Panc1 (cell line): ENCODE data around the gene TXNRD3. TPM values are rescaled to one million over a fixed set of nuclear protein-coding genes. Genes with fewer than 3 reads are reported as not detected.

Source experiments
- ATAC-seq: fragments of 200-7000 bp; cut with Tn5 transposase; 2 replicates; pipeline ENCODE4 v1.9.1; 2020; ENCODE audit warnings: mild to moderate bottlenecking, moderate library complexity
- BruUV-seq: library from RNA; stranded (reverse); fragments of 400-500 nt; replicated peaks from 2 replicates; lab custom pipeline; 2021; lab: Mats Ljungman, UMichigan
- CTCF ChIA-PET: fragments of 300-600 bp; sonication (Branson Sonifier 250); formaldehyde crosslinking; loops from one replicate; lab custom pipeline; 2022; ENCODE audit warnings: antibody characterized with exemption; lab: Charles Lee
- POLR2A ChIA-PET: fragments of 300-600 bp; sonication (Branson Sonifier 250); formaldehyde crosslinking; loops from one replicate; lab custom pipeline; 2022; ENCODE audit warnings: antibody characterized with exemption; lab: Charles Lee
- DNase-seq: peaks from one replicate; pipeline ENCODE4 v3.0.0-alpha.2; 2010; ENCODE audit warnings: low read depth, low spot score
- H3K27ac ChIP-seq: 2 replicates; pipeline ENCODE4 v1.5.1; 2011; ENCODE audit warnings: mild to moderate bottlenecking, low read length, inconsistent platforms
- H3K27me3 ChIP-seq: fragments of 200-500 bp; sonication (Bioruptor generic); 2 replicates; pipeline ENCODE4 v1.6.0; 2014; ENCODE audit warnings: low read length, inconsistent platforms; ENCODE audit not compliant: control insufficient read depth, insufficient read depth
- H3K36me3 ChIP-seq: fragments of 200-500 bp; sonication (Bioruptor generic); 2 replicates; pipeline ENCODE4 v1.5.1; 2014; ENCODE audit warnings: inconsistent platforms, mild to moderate bottlenecking, low read length, moderate library complexity; ENCODE audit not compliant: control insufficient read depth, insufficient read depth
- H3K4me1 ChIP-seq: 2 replicates; pipeline ENCODE4 v1.5.1; 2011; ENCODE audit warnings: inconsistent platforms, mild to moderate bottlenecking, low read length, moderate library complexity; ENCODE audit not compliant: control insufficient read depth, insufficient read depth
- H3K4me3 ChIP-seq, 2 experiments: 2 replicates each; pipeline ENCODE4 v1.5.1; 2011 to 2012; ENCODE audit warnings: low read depth in 2 of 2, low read length in 2 of 2, mild to moderate bottlenecking in 2 of 2, inconsistent platforms in 1 of 2, moderate library complexity in 1 of 2
- H3K9me3 ChIP-seq: fragments of 200-500 bp; sonication (Bioruptor generic); 2 replicates; pipeline ENCODE4 v1.5.1; 2014; ENCODE audit warnings: low read depth, mild to moderate bottlenecking, inconsistent platforms, low read length, moderate library complexity; ENCODE audit not compliant: control insufficient read depth, insufficient read depth
- CTCF ChIP-seq: fragments of 450-650 bp; IDR thresholded peaks from 2 replicates; pipeline ENCODE4 v1.5.1; 2017; ENCODE audit warnings: mild to moderate bottlenecking
- POLR2AphosphoS5 ChIP-seq: IDR thresholded peaks from 2 replicates; pipeline ENCODE4 v1.6.1; 2012; ENCODE audit warnings: mild to moderate bottlenecking, low read depth, low read length, moderate library complexity
- SIN3A ChIP-seq: IDR thresholded peaks from 2 replicates; pipeline ENCODE4 v1.6.1; 2012; ENCODE audit warnings: low read depth, mild to moderate bottlenecking, low read length, moderate library complexity, borderline replicate concordance; ENCODE audit not compliant: insufficient read depth
- TCF7L2 ChIP-seq: IDR thresholded peaks from 2 replicates; pipeline ENCODE4 v1.6.1; 2011; ENCODE audit warnings: mild to moderate bottlenecking, low read depth, low read length, inconsistent platforms
- in situ Hi-C: cut with HindIII; loops from 2 replicates; pipeline ENCODE4 v1.10.0; 2016; ENCODE audit warnings: low sequenced_read_pairs, low pct_unique_long_range_greater_than_20kb
- intact Hi-C: fragments of 100-400 bp; cut with micrococcal nuclease; formaldehyde crosslinking; loops from one replicate; pipeline ENCODE4 v1.10.0; 2022; ENCODE audit not compliant: unreplicated experiment
- total RNA-seq: library from RNA; stranded (reverse); gene quantifications from one replicate; pipeline ENCODE4 v1.2.1, GENCODE V29; 2021; ENCODE audit not compliant: unreplicated experiment
- TF ChIP-seq, protein P1 (sequence below), 2 experiments: IDR thresholded peaks; 2 replicates each; pipeline ENCODE4 v1.6.1; 2011 to 2012; ENCODE audit warnings: low read depth in 2 of 2, control low read depth in 1 of 2, low read length in 1 of 2, mild to moderate bottlenecking in 1 of 2, moderate library complexity in 1 of 2; ENCODE audit not compliant: insufficient read depth in 1 of 2

TXNRD3 gene
- total RNA-seq, 1 experiment from 2014 or later, result 17.2 TPM

GRCh38 chr3:126672340-126672739 lies 17.4 kb upstream of the TXNRD3 start:
- ATAC-seq, result no peak
- in situ Hi-C loops (no loop called here), intact Hi-C loops (loop anchor here (10.0 kb wide), 1 partner anchor 782 kb away; no protein-coding TSS in a partner anchor)
- no peak overlapping the region for H3K4me3 ChIP-seq
- no TSS peak for BruUV-seq
- H3K36me3 ChIP-seq, result no peaks in the 10 kb centered on the region
- peaks cover 5% of the 10 kb centered on the region; the same call in 1 of the 2 replicates for H3K27me3 ChIP-seq
- DNase-seq, result no peak
- no peak overlapping the region for H3K27ac ChIP-seq
- H3K4me1 ChIP-seq, result no peaks in the 10 kb centered on the region
- POLR2A ChIA-PET, result no interaction called here
- CTCF ChIA-PET, result no interaction called here
- TF ChIP-seq SIN3A (no peak), TCF7L2 (no peak), CTCF (no peak)
- TF ChIP-seq, protein P1, sequence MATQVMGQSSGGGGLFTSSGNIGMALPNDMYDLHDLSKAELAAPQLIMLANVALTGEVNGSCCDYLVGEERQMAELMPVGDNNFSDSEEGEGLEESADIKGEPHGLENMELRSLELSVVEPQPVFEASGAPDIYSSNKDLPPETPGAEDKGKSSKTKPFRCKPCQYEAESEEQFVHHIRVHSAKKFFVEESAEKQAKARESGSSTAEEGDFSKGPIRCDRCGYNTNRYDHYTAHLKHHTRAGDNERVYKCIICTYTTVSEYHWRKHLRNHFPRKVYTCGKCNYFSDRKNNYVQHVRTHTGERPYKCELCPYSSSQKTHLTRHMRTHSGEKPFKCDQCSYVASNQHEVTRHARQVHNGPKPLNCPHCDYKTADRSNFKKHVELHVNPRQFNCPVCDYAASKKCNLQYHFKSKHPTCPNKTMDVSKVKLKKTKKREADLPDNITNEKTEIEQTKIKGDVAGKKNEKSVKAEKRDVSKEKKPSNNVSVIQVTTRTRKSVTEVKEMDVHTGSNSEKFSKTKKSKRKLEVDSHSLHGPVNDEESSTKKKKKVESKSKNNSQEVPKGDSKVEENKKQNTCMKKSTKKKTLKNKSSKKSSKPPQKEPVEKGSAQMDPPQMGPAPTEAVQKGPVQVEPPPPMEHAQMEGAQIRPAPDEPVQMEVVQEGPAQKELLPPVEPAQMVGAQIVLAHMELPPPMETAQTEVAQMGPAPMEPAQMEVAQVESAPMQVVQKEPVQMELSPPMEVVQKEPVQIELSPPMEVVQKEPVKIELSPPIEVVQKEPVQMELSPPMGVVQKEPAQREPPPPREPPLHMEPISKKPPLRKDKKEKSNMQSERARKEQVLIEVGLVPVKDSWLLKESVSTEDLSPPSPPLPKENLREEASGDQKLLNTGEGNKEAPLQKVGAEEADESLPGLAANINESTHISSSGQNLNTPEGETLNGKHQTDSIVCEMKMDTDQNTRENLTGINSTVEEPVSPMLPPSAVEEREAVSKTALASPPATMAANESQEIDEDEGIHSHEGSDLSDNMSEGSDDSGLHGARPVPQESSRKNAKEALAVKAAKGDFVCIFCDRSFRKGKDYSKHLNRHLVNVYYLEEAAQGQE (IDR thresholded peaks at IDR 0.05; ENCODE audit: insufficient read depth in 1 of 2, low read depth in 2 of 2, low read length in 1 of 2), result no peak
- peaks cover 7% of the 10 kb centered on the region; the same call in 1 of the 2 replicates for H3K9me3 ChIP-seq

DNA sequence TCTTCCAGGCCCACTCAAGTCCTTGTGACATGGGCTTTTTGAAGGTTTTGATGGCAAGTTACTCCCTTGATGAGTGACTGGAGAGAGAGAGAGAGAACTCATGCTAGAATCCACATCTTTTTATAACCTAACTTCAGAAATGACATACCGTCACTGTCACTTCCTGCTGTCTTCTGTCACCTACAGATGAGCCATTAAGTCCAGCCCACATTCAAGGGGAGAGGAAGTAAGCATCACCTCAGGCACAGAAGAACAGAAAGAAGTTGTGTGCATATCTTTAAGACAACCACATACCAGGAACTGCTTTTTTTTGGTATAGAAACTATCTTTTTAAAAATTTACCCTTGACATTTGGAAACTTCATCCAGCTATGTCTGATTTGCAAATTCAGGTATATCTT lies 16.6 kb upstream of the TXNRD3 start:
- BruUV-seq, result no TSS peak
- intact Hi-C loops, result loop anchor here (10.0 kb wide), 1 partner anchor 783 kb away; no protein-coding TSS in a partner anchor
- in situ Hi-C loops, result no loop called here
- no peaks in the 10 kb centered on the region for H3K36me3 ChIP-seq
- no peaks in the 10 kb centered on the region for H3K4me1 ChIP-seq
- no peak overlapping the region for H3K27ac ChIP-seq
- H3K27me3 ChIP-seq, result peaks cover 3% of the 10 kb centered on the region; the same call in 1 of the 2 replicates
- ATAC-seq (no peak), DNase-seq (no peak)
- ChIA-PET POLR2A (no interaction called here), CTCF (no interaction called here)
- peaks cover 7% of the 10 kb centered on the region; the same call in 1 of the 2 replicates for H3K9me3 ChIP-seq
- no peak overlapping the region for H3K4me3 ChIP-seq
- TF ChIP-seq TCF7L2 (no peak), CTCF (no peak), POLR2AphosphoS5 (no peak), SIN3A (no peak)
- TF ChIP-seq, protein P1 (IDR thresholded peaks at IDR 0.05; ENCODE audit: insufficient read depth in 1 of 2, low read depth in 2 of 2, low read length in 1 of 2), result no peak
